Fibroblast of skin of right biceps (primary cell): ENCODE results near the gene LCT.
"Not testable (repeated sequence)": the region's sequence is repeated elsewhere in the genome, so short reads cannot be mapped to it uniquely, and the experiment has no call there.

Experiments used
- DNase-seq: peaks from one replicate; pipeline ENCODE4 v3.0.0-alpha.2; 2013

LCT gene

GRCh38 chr2:135796606-135797005, 40.4 kb downstream of the LCT start:
- no peak for DNase-seq

GRCh38 chr2:135795641-135796040, 41.3 kb downstream of the LCT start:
- not testable (repeated sequence) for DNase-seq

DNA sequence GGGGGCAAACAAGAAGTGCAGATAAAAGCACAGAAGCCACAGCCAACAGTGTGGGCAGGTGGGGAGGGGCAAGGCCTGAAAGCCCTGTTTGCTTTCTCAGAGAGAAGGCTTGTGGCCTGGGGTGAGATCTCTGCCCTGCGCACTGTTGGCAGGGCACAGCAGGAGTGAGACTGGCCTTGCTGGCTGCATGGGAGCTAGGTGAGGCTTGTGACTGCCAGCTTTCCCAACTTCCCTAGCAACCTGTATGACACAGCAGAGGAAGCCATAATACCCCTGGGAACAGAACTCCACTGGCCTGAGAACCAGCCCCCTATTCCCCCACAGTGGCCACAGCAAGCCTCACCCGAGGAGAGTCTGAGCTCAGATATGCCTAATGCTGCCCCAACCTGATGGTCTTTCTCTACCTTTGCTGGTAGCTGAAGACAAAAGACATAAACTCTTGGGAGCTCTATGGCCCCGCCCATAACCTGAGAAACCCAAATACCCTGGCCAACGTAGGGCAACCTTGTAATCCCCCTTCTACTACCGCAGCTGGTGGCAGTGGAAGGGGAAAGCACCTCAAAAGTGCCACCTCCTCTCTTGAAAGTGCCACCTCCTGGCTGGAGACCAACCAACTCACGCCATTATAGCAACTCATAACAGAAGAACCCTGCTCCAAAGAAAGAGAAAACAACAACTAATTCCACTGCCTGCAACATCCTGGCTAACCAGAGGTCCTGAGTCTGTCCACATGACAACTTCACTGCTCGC, 44.4 kb downstream of the LCT start:
- DNase-seq, result no peak

GRCh38 chr2:135791418-135792190, 45.4 kb downstream of the LCT start:
- peak; percentile 38 for DNase-seq

GRCh38 chr2:135790423-135790822, 46.6 kb downstream of the LCT start:
- no peak for DNase-seq

GRCh38 chr2:135786823-135787222, 50.2 kb downstream of the LCT start:
- DNase-seq, result peak; percentile 94

DNA sequence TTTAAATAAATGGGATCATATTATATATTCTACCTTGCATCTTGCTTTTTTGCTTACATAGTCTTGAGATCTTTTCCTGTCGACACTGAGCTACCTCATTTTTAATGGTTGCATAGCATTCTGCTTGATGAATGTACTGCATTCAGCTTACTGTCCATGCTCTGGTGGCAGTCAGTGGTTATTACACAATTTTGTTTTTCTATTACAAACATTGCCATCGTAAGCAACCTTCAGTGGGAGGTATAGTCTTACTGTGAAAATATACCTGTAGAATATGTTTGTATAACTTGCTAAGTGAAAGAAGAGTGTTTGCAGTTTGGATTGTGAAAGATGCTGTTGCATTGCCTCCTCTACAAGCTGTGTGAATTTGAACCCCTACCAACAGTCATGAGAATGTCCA, 52.0 kb downstream of the LCT start:
- no peak for DNase-seq

DNA sequence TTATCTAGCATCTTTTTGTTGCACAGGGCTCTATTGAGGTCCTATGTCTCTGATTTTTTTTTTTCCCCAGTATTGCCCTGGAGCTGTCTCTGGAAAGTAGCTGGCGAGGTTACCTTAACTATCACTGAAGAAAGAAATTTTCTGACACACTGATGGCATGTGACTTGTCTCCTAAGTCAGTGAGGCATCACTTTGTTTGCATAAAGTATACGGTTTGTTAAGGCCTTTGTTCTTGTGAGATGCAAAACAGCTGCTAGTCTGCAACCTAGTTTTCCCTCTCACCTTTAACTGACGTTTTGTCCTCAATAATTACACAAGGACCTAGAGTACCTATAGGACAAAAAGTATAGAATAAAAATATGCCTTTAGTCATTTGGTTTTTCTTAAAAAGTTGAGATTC, 53.5 kb downstream of the LCT start:
- DNase-seq, result no peak

GRCh38 chr2:135782231-135782630, 54.8 kb downstream of the LCT start:
- DNase-seq, result no peak

DNA sequence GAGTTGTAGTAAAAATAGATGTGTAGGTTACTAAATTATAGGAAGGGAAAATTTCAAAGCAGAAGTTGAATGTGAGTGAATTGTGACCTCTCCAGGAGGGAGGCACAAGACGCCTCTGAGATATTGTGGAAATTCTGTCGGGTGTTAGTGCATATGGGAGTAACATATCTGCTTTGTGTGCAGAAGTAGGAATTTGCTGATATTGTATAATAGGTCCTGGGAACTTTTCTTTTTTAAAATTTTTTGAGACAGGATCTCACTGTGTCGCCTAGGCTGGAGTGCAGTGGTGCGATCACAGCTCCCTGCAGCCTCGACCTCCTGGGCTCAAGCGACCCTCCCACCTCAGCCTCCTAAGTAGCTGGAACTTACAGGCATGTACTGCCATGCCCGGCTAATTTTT, 60.6 kb downstream of the LCT start:
- no peak for DNase-seq

- DNase-seq, result no peak
Measured at GRCh38 chr2:135775420-135775819, 61.6 kb downstream of the LCT start.

- DNase-seq, result peak; percentile 50
Measured at GRCh38 chr2:135773917-135774316, 63.1 kb downstream of the LCT start.

GRCh38 chr2:135773319-135773718, 63.7 kb downstream of the LCT start:
- no peak for DNase-seq

DNA sequence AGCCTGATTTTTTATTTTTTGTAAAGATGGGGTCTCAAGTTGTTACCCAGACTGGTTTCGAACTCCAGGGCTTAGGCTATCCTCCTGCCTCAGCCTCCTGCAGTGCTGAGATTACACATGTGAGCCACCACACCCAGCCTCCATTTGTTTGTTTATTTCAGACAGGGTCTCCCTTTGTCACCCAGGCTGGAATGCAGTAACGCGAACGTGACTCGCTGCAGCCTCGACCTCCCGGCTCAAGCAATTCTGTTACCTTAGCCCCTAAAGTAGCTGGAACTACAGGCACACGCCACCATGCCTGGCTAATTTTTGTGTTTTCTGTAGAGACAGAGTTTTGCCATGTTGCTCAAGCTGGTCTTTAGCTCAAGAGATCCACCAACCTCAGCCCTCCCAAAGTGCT, 68.1 kb downstream of the LCT start:
- DNase-seq, result no peak

DNA sequence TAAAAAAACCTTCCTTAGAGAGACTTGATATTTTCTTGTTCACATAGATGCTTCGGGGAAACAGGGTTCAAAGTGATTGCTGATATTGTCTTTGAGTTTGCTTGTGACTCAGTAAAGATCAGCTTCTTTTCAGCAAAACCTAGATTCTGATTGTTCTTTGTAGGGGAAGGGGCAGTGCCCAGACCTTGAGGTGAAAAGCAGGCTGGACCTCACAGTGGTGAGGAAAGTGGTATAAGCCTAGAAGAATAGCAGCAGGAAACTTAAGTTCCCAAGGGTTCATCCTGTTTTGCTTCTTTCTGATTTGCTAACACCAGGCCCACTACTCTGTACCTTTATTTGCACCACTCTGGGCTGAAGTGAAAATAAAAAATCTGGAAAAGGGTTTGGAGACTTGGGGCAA, 74.5 kb downstream of the LCT start:
- no peak for DNase-seq

DNA sequence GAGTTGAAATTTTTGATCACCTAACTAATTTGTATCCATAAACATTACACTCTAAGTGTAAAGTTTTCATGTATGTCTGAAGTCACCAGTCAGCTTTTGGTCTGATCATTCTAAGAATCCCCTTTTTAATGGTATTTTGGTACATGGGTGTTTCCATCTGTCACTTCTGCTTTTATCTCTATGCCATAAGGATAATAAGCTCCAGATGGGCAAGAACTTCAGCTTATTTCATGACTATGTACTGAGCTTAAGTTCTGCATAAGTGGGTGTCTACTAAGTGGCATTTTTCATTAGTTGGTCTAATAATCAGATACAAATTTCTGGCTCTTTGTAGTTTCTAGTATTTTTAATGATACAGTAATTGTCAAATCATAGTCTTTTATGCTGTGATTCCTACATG, 75.0 kb downstream of the LCT start:
- no peak for DNase-seq

DNA sequence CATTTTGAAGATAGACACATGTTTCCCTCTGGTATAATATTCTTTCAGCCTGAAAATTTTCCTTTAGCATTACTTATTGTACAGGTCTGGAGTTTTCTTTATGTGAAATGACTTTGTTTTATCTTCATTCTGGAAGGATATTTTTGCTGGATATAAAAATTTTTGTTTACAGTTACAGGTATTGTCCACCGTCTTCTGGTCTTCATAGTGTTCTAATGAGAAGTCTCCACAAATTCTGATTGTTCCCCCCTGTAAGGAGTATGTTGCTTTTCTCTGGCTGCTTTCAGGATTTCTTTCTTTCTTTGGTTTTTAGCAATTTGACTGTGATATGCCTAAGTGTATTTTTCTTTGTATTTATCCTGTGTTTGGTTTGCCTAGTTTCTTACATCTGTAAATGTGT, 80.3 kb downstream of the LCT start:
- DNase-seq, result no peak

- DNase-seq, result no peak
Measured at GRCh38 chr2:135755573-135755972, 81.4 kb downstream of the LCT start.

GRCh38 chr2:135745545-135745944, 91.4 kb downstream of the LCT start:
- DNase-seq, result peak; percentile 85

DNA sequence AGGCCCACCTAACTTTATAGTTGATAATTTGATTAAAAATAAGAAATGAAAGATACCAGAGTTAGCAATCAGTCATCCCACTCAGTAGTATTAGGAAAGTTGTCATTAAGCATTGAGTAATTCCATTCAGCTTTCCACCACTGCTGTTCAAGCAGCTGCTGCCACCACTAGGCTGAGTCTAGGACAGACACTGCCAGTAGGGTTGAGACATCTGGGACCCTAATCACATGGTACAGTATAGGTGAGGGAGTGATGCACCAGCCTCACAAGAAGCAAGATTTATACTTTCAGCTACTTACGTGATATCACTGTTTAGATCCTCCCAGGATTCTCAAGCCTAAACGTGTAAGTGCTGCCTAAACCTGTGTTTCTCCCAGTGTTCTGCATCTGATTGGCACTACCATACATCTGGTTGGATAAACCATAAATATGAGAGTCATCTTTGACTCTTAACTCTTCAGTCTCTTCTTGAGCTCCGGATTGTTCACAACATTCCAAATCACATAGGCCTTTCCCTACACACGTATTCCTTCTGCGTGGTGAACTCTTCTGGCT, 92.1 kb downstream of the LCT start:
- DNase-seq, result peak; percentile 39

DNA sequence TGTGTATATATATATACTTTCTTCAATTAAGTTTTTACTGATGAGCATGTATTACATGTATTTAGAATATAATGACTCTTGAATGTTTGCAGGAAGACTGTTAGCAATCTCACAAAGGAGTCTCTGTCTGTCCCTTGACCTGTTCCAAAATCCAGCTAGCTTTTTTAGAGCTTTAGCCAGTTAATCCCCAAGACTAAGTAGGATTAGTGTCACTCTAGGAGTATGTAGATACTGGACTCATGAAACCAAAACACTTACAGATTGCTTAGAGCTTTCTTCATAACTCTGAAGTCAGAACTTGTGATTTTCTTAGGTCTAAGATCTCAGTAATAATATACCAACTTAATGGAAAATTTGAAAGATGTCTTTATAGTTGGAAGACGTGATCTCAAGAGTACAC, 93.1 kb downstream of the LCT start:
- DNase-seq, result no peak

DNA sequence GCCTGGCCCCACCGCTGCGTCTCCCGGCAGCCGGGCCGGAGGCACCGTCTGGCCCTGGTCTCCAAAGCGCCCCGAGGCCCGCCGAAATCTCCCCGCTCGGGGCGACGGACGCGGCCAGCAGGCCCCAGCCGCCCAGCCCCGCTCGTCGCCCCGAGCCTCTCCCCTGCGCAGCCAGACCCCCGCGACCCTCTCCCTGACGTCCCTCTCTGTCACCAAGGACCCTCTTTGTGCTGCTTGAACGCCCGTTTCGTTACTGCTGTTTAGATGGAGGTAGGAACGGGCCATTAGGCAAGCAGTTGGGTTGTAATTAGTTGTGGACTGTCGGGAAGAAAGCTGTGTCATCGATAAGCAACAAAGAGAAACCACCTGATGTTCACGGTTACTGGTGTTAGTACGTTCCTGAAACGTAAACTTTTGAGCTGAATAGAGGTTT, 94.6 kb downstream of the LCT start:
- peak; percentile 55 for DNase-seq

DNA sequence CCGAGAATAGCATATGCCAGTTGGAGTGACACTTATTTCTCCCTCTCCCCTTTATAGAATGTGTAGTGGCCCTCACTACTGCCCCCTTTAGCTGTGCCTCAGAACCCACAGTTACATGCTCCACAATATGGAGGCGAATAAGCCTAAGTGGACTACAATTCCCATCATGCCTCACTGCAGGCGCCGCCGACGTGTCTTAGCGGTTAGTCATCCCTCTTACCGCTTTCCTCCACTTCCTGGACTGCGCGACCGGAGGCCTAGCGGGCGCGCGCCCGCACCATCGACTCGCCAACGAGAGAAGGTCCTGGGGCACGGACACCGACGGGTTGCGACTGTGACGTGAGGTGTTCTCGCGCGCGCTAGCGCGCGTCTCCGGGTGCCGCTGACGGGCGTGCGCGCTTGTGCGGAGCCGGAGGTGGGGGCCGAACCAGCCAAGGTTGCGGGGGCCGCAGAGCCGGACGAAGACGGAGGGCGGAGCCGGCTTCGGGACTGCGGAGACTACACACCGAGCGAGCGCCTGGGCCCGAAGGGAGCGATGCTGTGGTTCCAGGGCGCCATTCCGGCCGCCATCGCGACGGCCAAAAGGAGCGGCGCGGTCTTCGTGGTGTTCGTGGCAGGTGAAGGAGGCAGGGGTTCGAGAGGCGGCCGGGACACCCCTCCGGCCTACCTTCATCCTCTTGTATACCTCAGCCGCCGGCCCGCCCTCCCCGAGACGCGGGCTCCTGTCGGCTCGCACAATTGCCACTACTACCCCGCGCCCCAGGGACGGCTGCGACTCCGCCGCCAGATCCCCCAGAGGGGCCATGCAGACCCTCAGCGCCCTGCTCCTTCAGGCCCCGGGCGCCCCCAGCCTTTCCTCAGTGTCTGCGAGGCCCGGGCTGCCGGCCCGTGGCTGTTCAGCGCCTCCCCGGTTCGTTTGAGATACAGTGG, 95.3 kb downstream of the LCT start, which contains the start of gene UBXN4:
Gene UBXN4 (plus strand): TSS at position 461 of the 930 bp plus-strand sequence. CDS start 75 bp downstream, at position 536.
- peak; percentile 99 for DNase-seq
